Colon (tissue), 2 donors: ENCODE data around the gene GDI2.

Experiments
- FAIRE-seq: peaks from 2 replicates; lab custom pipeline; 2012; peaks lifted over from hg19 to GRCh38; lab: Jason Lieb, UNC
- donor health status: control.
- donor health status: control.

Gene GDI2

GRCh38 chr10:5742116-5742515 lies 71.1 kb downstream of the GDI2 start:
- FAIRE-seq, result no peak

- no peak for FAIRE-seq
Observed at GRCh38 chr10:5741276-5741675, 72.0 kb downstream of the GDI2 start.

- no peak for FAIRE-seq
Observed at GRCh38 chr10:5738427-5738826, 74.8 kb downstream of the GDI2 start.

DNA sequence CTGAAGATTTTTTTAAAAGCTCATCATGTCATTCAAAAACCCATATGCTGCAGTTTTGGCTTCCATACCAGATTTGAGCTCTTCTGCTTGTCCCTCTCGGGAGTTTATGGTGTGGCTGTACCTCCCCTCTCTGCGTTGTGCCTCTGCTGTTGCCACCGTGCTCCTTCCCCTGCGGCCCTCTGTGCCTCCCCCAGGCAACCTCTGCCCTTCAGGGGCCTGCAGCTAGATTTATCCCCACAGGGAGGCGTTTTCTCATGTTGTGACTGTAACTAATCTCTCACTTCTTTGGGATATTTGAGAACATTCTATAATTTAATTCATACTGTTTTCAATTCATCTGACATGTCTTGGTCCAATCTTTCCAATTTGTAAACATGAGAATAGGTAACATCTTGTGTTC lies 75.9 kb downstream of the GDI2 start:
- no peak for FAIRE-seq

- no peak for FAIRE-seq
Observed at GRCh38 chr10:5736591-5736990, 76.6 kb downstream of the GDI2 start.

DNA sequence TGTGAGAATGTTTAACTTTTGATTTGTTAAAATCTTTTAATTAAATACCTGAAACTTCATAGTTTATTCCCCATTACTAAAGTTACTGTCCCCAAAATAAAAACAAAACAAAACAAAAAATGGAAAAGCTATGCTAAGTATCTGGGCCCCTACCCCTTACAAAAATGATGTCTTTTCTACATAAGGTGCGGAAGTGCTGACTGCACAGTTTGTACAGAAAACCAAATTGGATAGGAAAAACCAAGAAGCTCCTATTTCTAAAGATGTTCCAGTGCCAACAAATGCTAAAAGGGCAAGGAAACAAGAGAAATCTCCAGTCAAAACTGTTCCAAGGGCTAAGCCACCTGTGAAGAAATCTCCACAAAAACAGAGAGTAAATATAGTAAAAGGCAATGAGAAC lies 78.1 kb downstream of the GDI2 start:
- no peak for FAIRE-seq

- no peak for FAIRE-seq
Observed at GRCh38 chr10:5732141-5732540, 81.1 kb downstream of the GDI2 start.

GRCh38 chr10:5731559-5731958 lies 81.7 kb downstream of the GDI2 start:
- no peak for FAIRE-seq

GRCh38 chr10:5730766-5731165 lies 82.5 kb downstream of the GDI2 start:
- FAIRE-seq, result no peak

DNA sequence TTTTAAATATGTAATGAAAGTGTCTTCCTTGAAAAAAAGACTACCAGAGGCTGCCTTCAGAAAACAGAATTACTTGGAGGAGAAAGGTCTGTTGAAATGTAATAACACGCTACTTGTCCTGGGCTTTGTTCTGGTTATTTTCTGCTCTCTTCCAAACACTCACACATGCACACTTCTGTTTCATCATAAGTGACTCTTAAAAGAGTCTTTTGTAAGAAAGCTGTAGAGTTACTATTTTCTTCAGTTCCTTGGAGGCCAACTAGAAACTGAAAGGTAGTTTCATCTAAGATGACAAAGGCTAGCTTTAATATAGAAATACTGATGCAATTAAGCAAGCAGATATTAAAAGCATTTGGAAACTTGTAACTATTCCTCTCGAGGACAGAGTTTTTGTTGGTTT lies 89.5 kb downstream of the GDI2 start:
- no peak for FAIRE-seq

DNA sequence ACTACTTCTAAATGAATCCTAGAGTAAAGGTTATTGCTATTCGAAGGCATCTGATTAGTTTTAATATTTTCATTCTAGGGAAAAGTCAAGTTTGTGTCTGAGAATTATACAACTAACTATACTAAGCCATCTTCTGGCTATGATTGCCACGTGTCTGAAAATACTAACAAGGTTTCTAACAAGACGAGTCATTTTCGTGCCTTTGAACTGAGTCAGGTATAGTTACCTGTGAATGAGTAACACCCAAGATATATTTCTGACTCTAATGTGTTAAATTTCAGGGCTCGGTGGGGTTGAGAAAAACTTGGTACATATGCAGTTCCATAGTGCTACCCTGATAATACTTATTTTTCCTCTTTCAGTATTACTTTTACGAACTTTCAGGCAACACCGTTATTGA lies 93.1 kb downstream of the GDI2 start:
- FAIRE-seq, result no peak

GRCh38 chr10:5719546-5719945 lies 93.7 kb downstream of the GDI2 start:
- no peak for FAIRE-seq
